Measurements from ENCODE around the gene CMC2. TPM values are rescaled to one million over a fixed set of nuclear protein-coding genes. Genes with fewer than 3 reads are reported as not detected.

The CMC2 gene
- polyA plus RNA-seq, 1 donor from 2014 or later: 172 TPM

DNA sequence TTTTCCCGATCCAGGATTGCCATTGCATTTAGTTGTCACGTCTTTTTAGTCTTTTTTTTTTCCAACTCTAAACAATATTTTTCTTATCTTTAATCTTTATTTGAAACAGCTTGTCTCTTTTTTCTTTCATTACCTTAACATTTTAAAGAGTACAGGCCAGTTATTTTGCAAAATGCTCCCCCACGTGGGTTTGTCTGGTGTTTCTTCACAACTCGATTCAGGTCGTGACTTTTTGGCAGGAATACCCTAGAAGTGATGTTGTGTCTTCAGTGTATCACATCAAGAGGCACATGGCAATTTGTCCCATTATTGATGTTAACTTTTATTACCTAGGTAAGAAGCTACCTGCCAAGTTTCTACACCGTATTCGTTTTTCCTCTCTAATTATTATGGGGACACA, 17.9 kb downstream of the CMC2 start:
- no peaks in the 10 kb centered on the region for H4K20me1 ChIP-seq (ENCODE audit: insufficient read depth)
- no peaks in the 10 kb centered on the region for H3K9me2 ChIP-seq (ENCODE audit: insufficient read depth, low read length)
- no peaks in the 10 kb centered on the region for H3K27me3 ChIP-seq (ENCODE audit: insufficient read depth, low read depth, low read length)
- H3K27ac ChIP-seq (ENCODE audit: low read length): no peak overlapping the region
- H3K9ac ChIP-seq (ENCODE audit: low read length): no peak overlapping the region
- no peaks in the 10 kb centered on the region for H3K9me3 ChIP-seq (ENCODE audit: low read length)
- no peak overlapping the region for H3K4me2 ChIP-seq (ENCODE audit: low read length)
- peaks cover 5% of the 10 kb centered on the region for H3K79me2 ChIP-seq (replicated peaks; ENCODE audit: insufficient read depth, low read length)
- H3K4me3 ChIP-seq (ENCODE audit: low read length): no peak overlapping the region
- H3K36me3 ChIP-seq (ENCODE audit: insufficient read depth, low read length): no peaks in the 10 kb centered on the region
- H3F3A ChIP-seq (ENCODE audit: insufficient read depth, low read length, poor library complexity, severe bottlenecking): no peaks in the 10 kb centered on the region
- TF ChIP-seq MXI1 (conservative IDR thresholded peaks at IDR 0.05; ENCODE audit: poor library complexity, severe bottlenecking) (no peak), RAD21 (conservative IDR thresholded peaks at IDR 0.05) (no peak), TAF1 (IDR thresholded peaks at IDR 0.05; ENCODE audit: low read depth) (no peak), POLR2AphosphoS5 (IDR thresholded peaks at IDR 0.05) (no peak), EP300 (conservative IDR thresholded peaks at IDR 0.05; ENCODE audit: poor library complexity, severe bottlenecking) (no peak), EZH2 (IDR thresholded peaks at IDR 0.05; ENCODE audit: borderline replicate concordance, insufficient read depth, low read length, poor library complexity, severe bottlenecking) (no peak), SMC3 (conservative IDR thresholded peaks at IDR 0.05; ENCODE audit: poor library complexity) (no peak)
- TF ChIP-seq, protein P1, sequence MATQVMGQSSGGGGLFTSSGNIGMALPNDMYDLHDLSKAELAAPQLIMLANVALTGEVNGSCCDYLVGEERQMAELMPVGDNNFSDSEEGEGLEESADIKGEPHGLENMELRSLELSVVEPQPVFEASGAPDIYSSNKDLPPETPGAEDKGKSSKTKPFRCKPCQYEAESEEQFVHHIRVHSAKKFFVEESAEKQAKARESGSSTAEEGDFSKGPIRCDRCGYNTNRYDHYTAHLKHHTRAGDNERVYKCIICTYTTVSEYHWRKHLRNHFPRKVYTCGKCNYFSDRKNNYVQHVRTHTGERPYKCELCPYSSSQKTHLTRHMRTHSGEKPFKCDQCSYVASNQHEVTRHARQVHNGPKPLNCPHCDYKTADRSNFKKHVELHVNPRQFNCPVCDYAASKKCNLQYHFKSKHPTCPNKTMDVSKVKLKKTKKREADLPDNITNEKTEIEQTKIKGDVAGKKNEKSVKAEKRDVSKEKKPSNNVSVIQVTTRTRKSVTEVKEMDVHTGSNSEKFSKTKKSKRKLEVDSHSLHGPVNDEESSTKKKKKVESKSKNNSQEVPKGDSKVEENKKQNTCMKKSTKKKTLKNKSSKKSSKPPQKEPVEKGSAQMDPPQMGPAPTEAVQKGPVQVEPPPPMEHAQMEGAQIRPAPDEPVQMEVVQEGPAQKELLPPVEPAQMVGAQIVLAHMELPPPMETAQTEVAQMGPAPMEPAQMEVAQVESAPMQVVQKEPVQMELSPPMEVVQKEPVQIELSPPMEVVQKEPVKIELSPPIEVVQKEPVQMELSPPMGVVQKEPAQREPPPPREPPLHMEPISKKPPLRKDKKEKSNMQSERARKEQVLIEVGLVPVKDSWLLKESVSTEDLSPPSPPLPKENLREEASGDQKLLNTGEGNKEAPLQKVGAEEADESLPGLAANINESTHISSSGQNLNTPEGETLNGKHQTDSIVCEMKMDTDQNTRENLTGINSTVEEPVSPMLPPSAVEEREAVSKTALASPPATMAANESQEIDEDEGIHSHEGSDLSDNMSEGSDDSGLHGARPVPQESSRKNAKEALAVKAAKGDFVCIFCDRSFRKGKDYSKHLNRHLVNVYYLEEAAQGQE (IDR thresholded peaks at IDR 0.05; ENCODE audit: borderline replicate concordance): no peak
- TF ChIP-seq, protein P2, sequence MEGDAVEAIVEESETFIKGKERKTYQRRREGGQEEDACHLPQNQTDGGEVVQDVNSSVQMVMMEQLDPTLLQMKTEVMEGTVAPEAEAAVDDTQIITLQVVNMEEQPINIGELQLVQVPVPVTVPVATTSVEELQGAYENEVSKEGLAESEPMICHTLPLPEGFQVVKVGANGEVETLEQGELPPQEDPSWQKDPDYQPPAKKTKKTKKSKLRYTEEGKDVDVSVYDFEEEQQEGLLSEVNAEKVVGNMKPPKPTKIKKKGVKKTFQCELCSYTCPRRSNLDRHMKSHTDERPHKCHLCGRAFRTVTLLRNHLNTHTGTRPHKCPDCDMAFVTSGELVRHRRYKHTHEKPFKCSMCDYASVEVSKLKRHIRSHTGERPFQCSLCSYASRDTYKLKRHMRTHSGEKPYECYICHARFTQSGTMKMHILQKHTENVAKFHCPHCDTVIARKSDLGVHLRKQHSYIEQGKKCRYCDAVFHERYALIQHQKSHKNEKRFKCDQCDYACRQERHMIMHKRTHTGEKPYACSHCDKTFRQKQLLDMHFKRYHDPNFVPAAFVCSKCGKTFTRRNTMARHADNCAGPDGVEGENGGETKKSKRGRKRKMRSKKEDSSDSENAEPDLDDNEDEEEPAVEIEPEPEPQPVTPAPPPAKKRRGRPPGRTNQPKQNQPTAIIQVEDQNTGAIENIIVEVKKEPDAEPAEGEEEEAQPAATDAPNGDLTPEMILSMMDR (IDR thresholded peaks at IDR 0.05; ENCODE audit: poor library complexity, severe bottlenecking): no peak
- H2AFZ ChIP-seq (ENCODE audit: low read depth, low read length): no peak overlapping the region

DNA sequence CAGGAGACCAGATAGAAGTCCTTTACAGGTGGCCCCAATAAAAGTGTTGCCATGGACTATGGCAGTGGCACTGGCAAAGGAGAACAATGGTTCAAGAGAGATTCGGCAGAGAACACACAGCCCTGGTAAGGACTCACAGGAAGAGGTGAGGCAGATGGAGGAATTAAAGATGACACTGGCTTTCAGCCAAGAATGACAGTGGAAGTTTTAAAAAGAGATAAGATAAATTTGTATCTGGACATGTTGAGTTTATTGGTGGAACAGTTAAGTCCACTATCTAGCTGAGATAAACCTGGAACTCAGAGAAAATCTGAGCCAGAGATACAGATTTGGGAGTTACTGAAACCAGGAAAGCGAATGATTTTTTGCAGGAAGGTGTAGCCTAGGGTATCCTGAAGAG, 20.1 kb downstream of the CMC2 start:
- Histone ChIP-seq H3F3A (ENCODE audit: insufficient read depth, low read length, poor library complexity, severe bottlenecking) (no peaks in the 10 kb centered on the region), H3K9me2 (ENCODE audit: insufficient read depth, low read length) (no peaks in the 10 kb centered on the region), H2AFZ (ENCODE audit: low read depth, low read length) (no peak overlapping the region), H3K4me2 (ENCODE audit: low read length) (no peak overlapping the region), H3K9me3 (ENCODE audit: low read length) (no peaks in the 10 kb centered on the region), H3K9ac (ENCODE audit: low read length) (no peak overlapping the region), H3K27me3 (ENCODE audit: insufficient read depth, low read depth, low read length) (no peaks in the 10 kb centered on the region), H3K4me3 (ENCODE audit: low read length) (no peak overlapping the region), H3K79me2 (replicated peaks; ENCODE audit: insufficient read depth, low read length) (peaks cover 3% of the 10 kb centered on the region), H4K20me1 (ENCODE audit: insufficient read depth) (no peaks in the 10 kb centered on the region), H3K36me3 (ENCODE audit: insufficient read depth, low read length) (no peaks in the 10 kb centered on the region), H3K27ac (ENCODE audit: low read length) (no peak overlapping the region)
- TF ChIP-seq TAF1 (IDR thresholded peaks at IDR 0.05; ENCODE audit: low read depth) (no peak), EZH2 (IDR thresholded peaks at IDR 0.05; ENCODE audit: borderline replicate concordance, insufficient read depth, low read length, poor library complexity, severe bottlenecking) (no peak), RAD21 (conservative IDR thresholded peaks at IDR 0.05) (no peak), POLR2AphosphoS5 (IDR thresholded peaks at IDR 0.05) (no peak), SMC3 (conservative IDR thresholded peaks at IDR 0.05; ENCODE audit: poor library complexity) (no peak), MXI1 (conservative IDR thresholded peaks at IDR 0.05; ENCODE audit: poor library complexity, severe bottlenecking) (no peak), EP300 (conservative IDR thresholded peaks at IDR 0.05; ENCODE audit: poor library complexity, severe bottlenecking) (no peak)
- TF ChIP-seq, protein P1 (IDR thresholded peaks at IDR 0.05; ENCODE audit: borderline replicate concordance): no peak
- TF ChIP-seq, protein P2 (IDR thresholded peaks at IDR 0.05; ENCODE audit: poor library complexity, severe bottlenecking): no peak
